HCT116 (cell line): ENCODE measurements around the gene AQP5. TPM values are rescaled to one million over a fixed set of nuclear protein-coding genes. Genes with fewer than 3 reads are reported as not detected.

ENCODE experiments used
- ATAC-seq: fragments of 200-7000 bp; cut with Tn5 transposase; 2 replicates; pipeline ENCODE4 v1.9.1; 2020; ENCODE audit warnings: mild to moderate bottlenecking, moderate library complexity
- BruUV-seq: library from RNA; stranded (reverse); fragments of 400-500 nt; replicated peaks from 2 replicates; lab custom pipeline; 2021; lab: Mats Ljungman, UMichigan
- CTCF ChIA-PET: fragments of 300-600 bp; sonication (Branson Sonifier 250); formaldehyde crosslinking; loops from one replicate; lab custom pipeline; 2021; ENCODE audit warnings: antibody characterized with exemption; lab: Charles Lee
- POLR2A ChIA-PET: fragments of 300-600, 350-600 bp; sonication (Branson Sonifier 250); formaldehyde crosslinking; loops from one replicate; lab custom pipeline; 2021; ENCODE audit warnings: antibody characterized with exemption; lab: Charles Lee
- RAD21 ChIA-PET, 2 experiments: fragments of 300-600 bp; sonication (Branson Sonifier 250); formaldehyde crosslinking; loops; one replicate each; lab custom pipeline; 2023; ENCODE audit warnings: low total read pairs in 2 of 2; ENCODE audit not compliant: uncharacterized antibody in 2 of 2, unreplicated experiment in 2 of 2, low non-redundant PET in 1 of 2; lab: Charles Lee
- DNase-seq: peaks from one replicate; pipeline ENCODE4 v3.0.0-alpha.2; 2010; ENCODE audit warnings: low read depth, low spot score
- H2AFZ ChIP-seq: fragments of 200-600 bp; shearing (Covaris generic), sonication (generic); 2 replicates; pipeline ENCODE4 v1.6.1; 2017; ENCODE audit warnings: low read depth, mixed run types, mixed read lengths, antibody characterized with exemption, low read length; ENCODE audit not compliant: poor library complexity, severe bottlenecking
- H3K27ac ChIP-seq: 2 replicates; pipeline ENCODE4 v1.5.1; 2012; ENCODE audit warnings: low read depth, low read length
- H3K27me3 ChIP-seq: fragments of 200-600 bp; sonication (generic); 2 replicates; pipeline ENCODE4 v1.6.1; 2016; ENCODE audit warnings: mixed run types, low read length, mixed read lengths; ENCODE audit not compliant: insufficient read depth
- H3K36me3 ChIP-seq, 2 experiments: fragments of 200-500 bp in 1 of 2; fragments of 200-600 bp in 1 of 2; sonication (Bioruptor generic) in 1 of 2; sonication (generic) in 1 of 2; 2 replicates each; pipeline versions ENCODE4 v1.5.1 to v1.6.1; 2014 to 2016; ENCODE audit warnings: low read length in 2 of 2, inconsistent platforms in 1 of 2, mixed read lengths in 1 of 2, mixed run types in 1 of 2; ENCODE audit not compliant: insufficient read depth in 2 of 2, control insufficient read depth in 1 of 2
- H3K4me1 ChIP-seq, 2 experiments: fragments of 200-600 bp in 1 of 2; sonication (generic) in 1 of 2; 2 replicates each; pipeline versions ENCODE4 v1.5.1 to v1.6.1; 2012 to 2017; ENCODE audit warnings: low read length in 2 of 2, inconsistent platforms in 1 of 2, mild to moderate bottlenecking in 1 of 2, mixed read lengths in 1 of 2, mixed run types in 1 of 2, moderate library complexity in 1 of 2; ENCODE audit not compliant: insufficient read depth in 2 of 2, control insufficient read depth in 1 of 2
- H3K4me2 ChIP-seq: fragments of 200-600 bp; sonication (generic); 2 replicates; pipeline ENCODE4 v1.6.1; 2017; ENCODE audit warnings: mixed run types, low read length, mixed read lengths
- H3K4me3 ChIP-seq, 2 experiments: fragments of 200-600 bp in 1 of 2; sonication (generic) in 1 of 2; replicated peaks in 1 of 2; 2 replicates each; pipeline ENCODE4 v1.5.1; 2011 to 2016; ENCODE audit warnings: low read length in 2 of 2, control low read depth in 1 of 2, low read depth in 1 of 2, mild to moderate bottlenecking in 1 of 2, mixed read lengths in 1 of 2, mixed run types in 1 of 2
- H3K79me2 ChIP-seq: fragments of 200-600 bp; sonication (generic); 2 replicates; pipeline ENCODE4 v1.6.1; 2017; ENCODE audit warnings: mild to moderate bottlenecking, mixed run types, low read length, moderate library complexity, mixed read lengths; ENCODE audit not compliant: insufficient read depth
- H3K9ac ChIP-seq: fragments of 200-600 bp; sonication (generic); 2 replicates; pipeline ENCODE4 v1.6.1; 2016; ENCODE audit warnings: low read length, mixed read lengths
- H3K9me2 ChIP-seq: fragments of 200-600 bp; sonication (generic), shearing (Covaris generic); 2 replicates; pipeline ENCODE4 v1.6.1; 2017; ENCODE audit warnings: mixed run types, mild to moderate bottlenecking, moderate library complexity; ENCODE audit not compliant: insufficient read depth
- H3K9me3 ChIP-seq, 2 experiments: fragments of 200-500 bp in 1 of 2; fragments of 200-600 bp in 1 of 2; sonication (Bioruptor generic) in 1 of 2; sonication (generic) in 1 of 2; 2 replicates each; pipeline ENCODE4 v1.6.1; 2014 to 2017; ENCODE audit warnings: low read length in 2 of 2, mixed read lengths in 2 of 2, inconsistent platforms in 1 of 2, low read depth in 1 of 2, mild to moderate bottlenecking in 1 of 2, mixed run types in 1 of 2, moderate library complexity in 1 of 2; ENCODE audit not compliant: control insufficient read depth in 1 of 2, insufficient read depth in 1 of 2
- H4K20me1 ChIP-seq: fragments of 200-600 bp; sonication (generic), shearing (Covaris generic); 2 replicates; pipeline ENCODE4 v1.6.1; 2017; ENCODE audit warnings: mixed run types, mild to moderate bottlenecking, moderate library complexity; ENCODE audit not compliant: insufficient read depth
- CBX3 ChIP-seq: IDR thresholded peaks from 2 replicates; pipeline ENCODE4 v1.6.1; 2012; ENCODE audit warnings: low read depth
- CEBPB ChIP-seq: IDR thresholded peaks from 2 replicates; pipeline ENCODE4 v1.6.1; 2012; ENCODE audit warnings: low read depth
- EGR1 ChIP-seq: IDR thresholded peaks from 2 replicates; pipeline ENCODE4 v1.6.1; 2012; ENCODE audit warnings: low read depth
- ELF1 ChIP-seq: IDR thresholded peaks from 2 replicates; pipeline ENCODE4 v1.6.1; 2012; ENCODE audit warnings: low read depth, borderline replicate concordance
- EZH2 ChIP-seq: fragments of 200-600 bp; sonication (generic); IDR thresholded peaks from 2 replicates; pipeline ENCODE4 v1.6.1; 2017; ENCODE audit warnings: antibody characterized with exemption, mixed run types
- EZH2phosphoT487 ChIP-seq: fragments of 200-600 bp; IDR thresholded peaks from 2 replicates; pipeline ENCODE4 v1.6.1; 2018; ENCODE audit warnings: antibody characterized with exemption, borderline replicate concordance
- FOSL1 ChIP-seq: IDR thresholded peaks from 2 replicates; pipeline ENCODE4 v1.6.1; 2012; ENCODE audit warnings: low read depth
- JUND ChIP-seq: IDR thresholded peaks from 2 replicates; pipeline ENCODE4 v1.6.1; 2012
- POLR2A ChIP-seq: IDR thresholded peaks from 2 replicates; pipeline ENCODE4 v1.7.0; 2011; ENCODE audit warnings: borderline replicate concordance; ENCODE audit not compliant: insufficient read depth, insufficient read length; ENCODE audit errors: extremely low read depth
- POLR2AphosphoS5 ChIP-seq: IDR thresholded peaks from 2 replicates; pipeline ENCODE4 v1.6.1; 2011; ENCODE audit warnings: mild to moderate bottlenecking, low read depth, low read length, moderate library complexity
- RAD21 ChIP-seq: IDR thresholded peaks from 2 replicates; pipeline ENCODE4 v1.6.1; 2012; ENCODE audit warnings: low read depth, mild to moderate bottlenecking
- REST ChIP-seq: IDR thresholded peaks from 2 replicates; pipeline ENCODE4 v1.6.1; 2012; ENCODE audit warnings: low read depth
- SRF ChIP-seq: IDR thresholded peaks from 2 replicates; pipeline ENCODE4 v1.6.1; 2012; ENCODE audit warnings: low read depth
- YY1 ChIP-seq: IDR thresholded peaks from 2 replicates; pipeline ENCODE4 v1.6.1; 2011; ENCODE audit warnings: low read length, low read depth, moderate library complexity, mild to moderate bottlenecking; ENCODE audit not compliant: insufficient replicate concordance; ENCODE audit errors: extremely low read depth
- ZNF274 ChIP-seq: fragments of 200-500 bp; sonication (Bioruptor generic); IDR thresholded peaks from 2 replicates; pipeline ENCODE4 v1.6.1; 2014; ENCODE audit warnings: mild to moderate bottlenecking, low read depth, low read length, inconsistent platforms
- intact Hi-C: fragments of 100-400 bp; cut with micrococcal nuclease; formaldehyde crosslinking; loops from 2 replicates; pipeline ENCODE4 v1.10.0; 2022
- total RNA-seq: library from RNA; stranded (reverse); gene quantifications from one replicate; pipeline ENCODE4 v1.2.1, GENCODE V29; 2021; ENCODE audit not compliant: unreplicated experiment
- TF ChIP-seq, protein P1 (sequence below): IDR thresholded peaks from 2 replicates; pipeline ENCODE4 v1.6.1; 2011; ENCODE audit warnings: mild to moderate bottlenecking, low read length, moderate library complexity; ENCODE audit not compliant: insufficient replicate concordance; ENCODE audit errors: extremely low read depth

The AQP5 gene
- total RNA-seq, 1 experiment from 2014 or later, result not detected

- H3K4me3 ChIP-seq, result no peak within 1 kb of the TSS
- no peaks in the 10 kb centered on the region for H4K20me1 ChIP-seq
- peaks cover 3 to 6% of the 10 kb centered on the region in 2 experiments; a peak in 3 of 4 replicates for H3K4me1 ChIP-seq
- H3K27ac ChIP-seq, result no peak within 1 kb of the TSS
- H3K27me3 ChIP-seq, result no peaks in the 10 kb centered on the region
- no peaks in the 10 kb centered on the region for H3K9me2 ChIP-seq
- intact Hi-C loops, result no loop called here
- ATAC-seq (no peak), DNase-seq (no peak)
- no peaks in the 10 kb centered on the region for H3K36me3 ChIP-seq
- no peak within 1 kb of the TSS for H2AFZ ChIP-seq
- H3K9ac ChIP-seq, result no peak within 1 kb of the TSS
- RAD21 ChIA-PET, result no interaction called here
- CTCF ChIA-PET, result interaction anchor here (1.3 kb wide), 1 partner anchor 17 kb away, joined by 5 read pairs; no protein-coding TSS in a partner anchor
- no peaks in the 10 kb centered on the region for H3K79me2 ChIP-seq
- H3K4me2 ChIP-seq, result no peak within 1 kb of the TSS
- POLR2A ChIA-PET, result no interaction called here
- TF ChIP-seq REST (no peak), POLR2A (no peak), YY1 (no peak), CBX3 (no peak), ZNF274 (no peak), FOSL1 (no peak), RAD21 (no peak), SRF (no peak), EZH2phosphoT487 (no peak), EGR1 (no peak), JUND (no peak), POLR2AphosphoS5 (no peak), CEBPB (no peak), ELF1 (no peak), EZH2 (no peak)
- TF ChIP-seq, protein P1, sequence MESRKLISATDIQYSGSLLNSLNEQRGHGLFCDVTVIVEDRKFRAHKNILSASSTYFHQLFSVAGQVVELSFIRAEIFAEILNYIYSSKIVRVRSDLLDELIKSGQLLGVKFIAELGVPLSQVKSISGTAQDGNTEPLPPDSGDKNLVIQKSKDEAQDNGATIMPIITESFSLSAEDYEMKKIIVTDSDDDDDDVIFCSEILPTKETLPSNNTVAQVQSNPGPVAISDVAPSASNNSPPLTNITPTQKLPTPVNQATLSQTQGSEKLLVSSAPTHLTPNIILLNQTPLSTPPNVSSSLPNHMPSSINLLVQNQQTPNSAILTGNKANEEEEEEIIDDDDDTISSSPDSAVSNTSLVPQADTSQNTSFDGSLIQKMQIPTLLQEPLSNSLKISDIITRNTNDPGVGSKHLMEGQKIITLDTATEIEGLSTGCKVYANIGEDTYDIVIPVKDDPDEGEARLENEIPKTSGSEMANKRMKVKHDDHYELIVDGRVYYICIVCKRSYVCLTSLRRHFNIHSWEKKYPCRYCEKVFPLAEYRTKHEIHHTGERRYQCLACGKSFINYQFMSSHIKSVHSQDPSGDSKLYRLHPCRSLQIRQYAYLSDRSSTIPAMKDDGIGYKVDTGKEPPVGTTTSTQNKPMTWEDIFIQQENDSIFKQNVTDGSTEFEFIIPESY, result no peak
- TF ChIP-seq, all 23 proteins: peak for 0
- BruUV-seq, result no TSS peak
- H3K9me3 ChIP-seq, result no peaks in the 10 kb centered on the region
These were observed 11.1 kb upstream of the AQP5 start, which contains the start of gene AQP2 for GRCh38 chr12:49950273-49951251. AQP2 (plus strand) TSS chr12:49950737; CDS start chr12:49950831, 94 bp downstream.
